T-cell (primary cell): ENCODE measurements around the gene DOCK7. TPM values are rescaled to one million over a fixed set of nuclear protein-coding genes. Genes with fewer than 3 reads are reported as not detected.

Experiments
- ATAC-seq, 4 experiments: fragments of 200-7000 bp in 3 of 4; fragments of 150-1000 bp in 1 of 4; cut with Tn5 transposase; replicated peaks in 1 of 4; 1 replicate in 3 of 4; 2 replicates in 1 of 4; pipeline ENCODE4 v1.10.0; 2021; ENCODE audit warnings: moderate library complexity in 3 of 4, mild to moderate bottlenecking in 2 of 4, moderate number of reproducible peaks in 1 of 4
- CTCF ChIA-PET, 2 donors: fragments of 300-600 bp; sonication (Branson Sonifier 250); formaldehyde crosslinking; loops; one replicate each; lab custom pipeline; 2022; ENCODE audit warnings: antibody characterized with exemption in 2 of 2; lab: Charles Lee
- POLR2A ChIA-PET, 2 donors: fragments of 300-600 bp; sonication (Branson Sonifier 250); formaldehyde crosslinking; loops; one replicate each; lab custom pipeline; 2022; ENCODE audit warnings: antibody characterized with exemption in 2 of 2; lab: Charles Lee
- DNase-seq, 35 experiments: peaks; one replicate each; pipeline versions ENCODE4 v3.0.0 to v3.0.0-alpha.2; 2013 to 2023
- H3K27ac ChIP-seq: one replicate; pipeline ENCODE4 v1.5.1; 2013; ENCODE audit warnings: low read length
- H3K27me3 ChIP-seq, 2 experiments: replicated peaks in 1 of 2; 1 replicate in 1 of 2; 2 replicates in 1 of 2; pipeline versions ENCODE4 v1.6.1 to v1.7.0; 2013; ENCODE audit warnings: low read length in 1 of 2, mixed read lengths in 1 of 2; ENCODE audit not compliant: control insufficient read depth in 2 of 2, insufficient read depth in 2 of 2; ENCODE audit errors: extremely low read depth in 1 of 2
- H3K36me3 ChIP-seq, 2 donors: 1 replicate in 1 of 2; 2 replicates in 1 of 2; pipeline versions ENCODE4 v1.6.1 to v1.7.0; 2013; ENCODE audit warnings: low read length in 1 of 2; ENCODE audit not compliant: control insufficient read depth in 2 of 2, insufficient read depth in 1 of 2; ENCODE audit errors: extremely low read depth in 1 of 2
- H3K4me1 ChIP-seq, 2 experiments: 1 replicate in 1 of 2; 2 replicates in 1 of 2; pipeline versions ENCODE4 v1.6.1 to v1.7.0; 2013; ENCODE audit warnings: low read length in 2 of 2, mixed read lengths in 1 of 2; ENCODE audit not compliant: insufficient read depth in 2 of 2, control insufficient read depth in 1 of 2; ENCODE audit errors: extremely low read depth in 1 of 2
- H3K4me3 ChIP-seq, 2 donors: 1 replicate in 1 of 2; 2 replicates in 1 of 2; pipeline versions ENCODE4 v1.5.1 to v1.7.0; 2013; ENCODE audit warnings: mild to moderate bottlenecking in 2 of 2, low read length in 1 of 2, moderate library complexity in 1 of 2; ENCODE audit not compliant: control insufficient read depth in 1 of 2; ENCODE audit errors: extremely low read depth in 1 of 2
- H3K9me3 ChIP-seq: 2 replicates; pipeline ENCODE4 v1.7.0; 2013
- H3K27ac Mint-ChIP-seq, 2 donors: one replicate each; pipeline ENCODE4 v1.8.0; 2020 to 2021; ENCODE audit warnings: mild to moderate bottlenecking in 2 of 2, mixed read lengths in 2 of 2
- H3K27me3 Mint-ChIP-seq, 2 donors: one replicate each; pipeline ENCODE4 v1.8.0; 2021 to 2022; ENCODE audit warnings: mixed read lengths in 2 of 2
- H3K36me3 Mint-ChIP-seq: one replicate; pipeline ENCODE4 v1.8.0; 2021; ENCODE audit warnings: mixed read lengths
- H3K4me1 Mint-ChIP-seq, 3 donors: one replicate each; pipeline ENCODE4 v1.8.0; 2020 to 2022; ENCODE audit warnings: mixed read lengths in 3 of 3, mild to moderate bottlenecking in 1 of 3
- H3K4me3 Mint-ChIP-seq, 3 donors: one replicate each; pipeline ENCODE4 v1.8.0; 2020 to 2022; ENCODE audit warnings: mild to moderate bottlenecking in 3 of 3, mixed read lengths in 3 of 3, moderate library complexity in 3 of 3
- H3K9me3 Mint-ChIP-seq, 3 donors: one replicate each; pipeline ENCODE4 v1.8.0; 2020 to 2022; ENCODE audit warnings: mixed read lengths in 3 of 3
- WGBS: methylation state at CpG from one replicate; pipeline ENCODE4 v1.1.5; 2013; ENCODE audit warnings: missing lambda C conversion rate; ENCODE audit not compliant: insufficient coverage; 5-methylcytosine and 5-hydroxymethylcytosine counted together
- total RNA-seq, 35 experiments: library from RNA in 6 of 35; stranded (reverse) in 6 of 35; fragments of 120-200 nt in 1 of 35; gene quantifications; one replicate each; pipeline versions ENCODE4 v1.2.1 to v1.2.4 and lab custom pipeline; 2013 to 2026

The DOCK7 gene
- total RNA-seq, 5 donors from 2014 or later (not counting 1 experiment from before 2014, with no cell fraction given), result 8.2 to 25.6 (median 11.2) TPM

GRCh38 chr1:62726011-62726442 lies 37.8 kb upstream of the DOCK7 start:
- DNase-seq (no peak), ATAC-seq (no peak)
- no peaks in the 10 kb centered on the region for H3K4me1 ChIP-seq
- no peaks in the 10 kb centered on the region for H3K27me3 ChIP-seq
- no peak overlapping the region for H3K4me3 ChIP-seq
- Mint-ChIP-seq H3K36me3 (no peaks in the 10 kb centered on the region), H3K4me3 (no peak overlapping the region), H3K4me1 (peaks cover 0 to 7% (median 6%) of the 10 kb centered on the region in 3 donors), H3K27ac (no peak overlapping the region), H3K27me3 (peaks cover 6% of the 10 kb centered on the region in 2 donors), H3K9me3 (no peaks in the 10 kb centered on the region)
- CTCF ChIA-PET, result interaction anchor here in 1 of 2 donors (0.6 kb wide), 1 partner anchor 319 kb away, joined by 6 read pairs; no protein-coding TSS in a partner anchor
- no peaks in the 10 kb centered on the region for H3K36me3 ChIP-seq
- no peaks in the 10 kb centered on the region for H3K9me3 ChIP-seq
- no CpG with 5 or more reads among the region's 2 CpGs for WGBS
- no peak overlapping the region for H3K27ac ChIP-seq
- POLR2A ChIA-PET, result no interaction called here

DNA sequence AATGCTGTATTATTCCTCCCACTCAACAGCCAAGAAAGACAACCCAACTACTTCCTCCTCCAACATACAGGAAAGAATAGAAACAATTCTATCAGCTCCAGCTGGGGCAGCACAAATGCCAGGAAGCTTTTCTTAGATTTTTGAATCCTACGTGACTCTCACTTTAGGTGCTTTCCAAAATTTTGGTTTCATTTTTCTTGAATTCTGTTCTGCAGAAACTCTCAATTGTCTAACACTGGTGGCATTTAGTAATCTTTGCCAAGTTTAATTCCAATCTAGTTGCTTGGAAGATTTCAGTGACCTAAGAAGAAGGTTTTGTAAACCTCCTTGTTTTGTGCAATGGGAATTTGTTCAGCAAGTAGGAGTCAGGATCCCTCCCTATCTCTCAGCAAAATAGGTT lies 37.1 kb upstream of the DOCK7 start:
- ATAC-seq (no peak), DNase-seq (no peak)
- Histone ChIP-seq H3K27me3 (no peaks in the 10 kb centered on the region), H3K4me3 (no peak overlapping the region), H3K27ac (no peak overlapping the region), H3K36me3 (no peaks in the 10 kb centered on the region), H3K4me1 (no peaks in the 10 kb centered on the region), H3K9me3 (no peaks in the 10 kb centered on the region)
- CTCF ChIA-PET, result no interaction called here
- no peak overlapping the region for H3K4me3 Mint-ChIP-seq
- H3K27me3 Mint-ChIP-seq, result peaks cover 6% of the 10 kb centered on the region in 2 donors
- 20% methylated on average over 1 of the region's 1 CpG for WGBS
- H3K9me3 Mint-ChIP-seq, result no peaks in the 10 kb centered on the region
- H3K27ac Mint-ChIP-seq, result no peak overlapping the region
- peaks cover 0 to 7% (median 6%) of the 10 kb centered on the region in 3 donors for H3K4me1 Mint-ChIP-seq
- POLR2A ChIA-PET, result no interaction called here
- H3K36me3 Mint-ChIP-seq, result no peaks in the 10 kb centered on the region

- no peaks in the 10 kb centered on the region for H3K9me3 ChIP-seq
- no peak for DNase-seq
- H3K9me3 Mint-ChIP-seq, result no peaks in the 10 kb centered on the region
- H3K27ac ChIP-seq, result no peak overlapping the region
- ChIA-PET CTCF (interaction anchor here in 1 of 2 donors (0.5 kb wide), 1 partner anchor 588 kb away, joined by 8 read pairs; no protein-coding TSS in a partner anchor), POLR2A (no interaction called here)
- no peak for ATAC-seq
- H3K27me3 ChIP-seq, result no peaks in the 10 kb centered on the region
- H3K36me3 ChIP-seq, result no peaks in the 10 kb centered on the region
- H3K4me1 Mint-ChIP-seq, result peaks cover 0 to 7% (median 6%) of the 10 kb centered on the region in 3 donors
- no peak overlapping the region for H3K4me3 Mint-ChIP-seq
- no peaks in the 10 kb centered on the region for H3K36me3 Mint-ChIP-seq
- no peak overlapping the region for H3K27ac Mint-ChIP-seq
- H3K27me3 Mint-ChIP-seq, result peaks cover 2 to 6% of the 10 kb centered on the region in 2 donors
- no peaks in the 10 kb centered on the region for H3K4me1 ChIP-seq
- no peak overlapping the region for H3K4me3 ChIP-seq
- WGBS, result 86% methylated on average over 1 of the region's 3 CpGs
Observed at GRCh38 chr1:62724430-62724829, 36.2 kb upstream of the DOCK7 start.

- WGBS, result no CpG with 5 or more reads among the region's 2 CpGs
- ATAC-seq (no peak), DNase-seq (no peak)
- POLR2A ChIA-PET, result no interaction called here
- Mint-ChIP-seq H3K27me3 (peaks cover under 1 to 6% of the 10 kb centered on the region in 2 donors), H3K36me3 (no peaks in the 10 kb centered on the region), H3K4me3 (no peak overlapping the region), H3K27ac (no peak overlapping the region), H3K9me3 (no peaks in the 10 kb centered on the region), H3K4me1 (peaks cover 0 to 7% (median 6%) of the 10 kb centered on the region in 3 donors)
- no peak overlapping the region for H3K27ac ChIP-seq
- no peaks in the 10 kb centered on the region for H3K4me1 ChIP-seq
- CTCF ChIA-PET, result interaction anchor here in 1 of 2 donors (0.5 kb wide), 1 partner anchor 587 kb away, joined by 8 read pairs; no protein-coding TSS in a partner anchor
- H3K27me3 ChIP-seq, result no peaks in the 10 kb centered on the region
- H3K9me3 ChIP-seq, result no peaks in the 10 kb centered on the region
- no peaks in the 10 kb centered on the region for H3K36me3 ChIP-seq
- H3K4me3 ChIP-seq, result no peak overlapping the region
Observed at GRCh38 chr1:62723883-62724282, 35.7 kb upstream of the DOCK7 start.

GRCh38 chr1:62722796-62723195 lies 34.6 kb upstream of the DOCK7 start:
- H3K4me1 ChIP-seq, result no peaks in the 10 kb centered on the region
- Mint-ChIP-seq H3K4me3 (no peak overlapping the region), H3K36me3 (no peaks in the 10 kb centered on the region), H3K27ac (no peak overlapping the region), H3K9me3 (no peaks in the 10 kb centered on the region), H3K4me1 (peaks cover 0 to 7% (median 6%) of the 10 kb centered on the region in 3 donors), H3K27me3 (peaks cover 0 to 9% of the 10 kb centered on the region in 2 donors)
- no peak overlapping the region for H3K4me3 ChIP-seq
- CTCF ChIA-PET, result interaction anchor here (0.7 kb wide), 2 partner anchors 180 to 614 kb away, joined by 3 read pairs; no protein-coding TSS in a partner anchor
- H3K27ac ChIP-seq, result no peak overlapping the region
- no peaks in the 10 kb centered on the region for H3K36me3 ChIP-seq
- DNase-seq, result no peak
- no peak for ATAC-seq
- no peaks in the 10 kb centered on the region for H3K9me3 ChIP-seq
- POLR2A ChIA-PET, result no interaction called here
- no peaks in the 10 kb centered on the region for H3K27me3 ChIP-seq

DNA sequence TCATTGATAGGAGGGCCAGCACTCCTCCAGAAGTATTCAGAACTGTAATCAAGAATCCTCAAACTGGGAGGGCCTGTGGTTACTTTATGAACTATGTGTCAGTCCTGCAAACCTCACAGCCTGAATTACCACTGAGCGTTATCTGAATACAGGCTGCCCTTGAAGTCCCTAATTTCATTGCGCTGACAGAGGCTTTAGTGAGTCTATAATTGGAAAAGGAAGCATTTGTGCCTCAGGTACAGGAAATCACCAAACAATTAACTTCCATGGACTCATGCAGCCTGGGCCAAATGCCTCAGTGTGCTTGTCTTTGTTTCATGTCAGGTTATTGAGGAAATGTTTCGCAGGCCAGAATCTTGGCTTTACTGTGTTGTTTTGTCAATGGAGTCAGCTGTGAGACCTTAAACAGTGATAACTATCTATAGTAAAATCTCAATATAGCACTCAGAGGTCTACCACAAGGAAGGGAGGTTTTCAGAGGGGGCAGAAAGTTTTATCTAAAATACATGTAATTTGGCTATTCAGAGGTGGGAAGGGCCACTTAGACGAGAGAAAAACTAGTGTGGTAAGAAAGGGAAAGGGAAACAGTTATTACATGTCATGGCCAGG lies 32.9 kb upstream of the DOCK7 start:
- Histone ChIP-seq H3K4me1 (no peaks in the 10 kb centered on the region), H3K27ac (no peak overlapping the region), H3K27me3 (no peaks in the 10 kb centered on the region), H3K36me3 (no peaks in the 10 kb centered on the region), H3K4me3 (no peak overlapping the region), H3K9me3 (no peaks in the 10 kb centered on the region)
- 63% methylated on average over 1 of the region's 4 CpGs for WGBS
- Mint-ChIP-seq H3K4me3 (no peak overlapping the region), H3K27ac (no peak overlapping the region), H3K27me3 (peaks cover 0 to 4% of the 10 kb centered on the region in 2 donors), H3K36me3 (no peaks in the 10 kb centered on the region), H3K4me1 (peaks cover 0 to 7% (median 6%) of the 10 kb centered on the region in 3 donors), H3K9me3 (no peaks in the 10 kb centered on the region)
- CTCF ChIA-PET, result no interaction called here
- ATAC-seq (no peak), DNase-seq (no peak)
- POLR2A ChIA-PET, result no interaction called here
